Endometrial microvascular endothelial cells (primary cell): ENCODE data around the gene GOLM1. TPM values are rescaled to one million over a fixed set of nuclear protein-coding genes. Genes with fewer than 3 reads are reported as not detected.
"Not testable (repeated sequence)": the region's sequence is repeated elsewhere in the genome, so short reads cannot be mapped to it uniquely, and the experiment has no call there.

Experiments used
- in situ Hi-C: cut with HindIII; loops from 2 replicates; pipeline ENCODE4 v1.10.0; 2017; ENCODE audit warnings: low sequenced_read_pairs, low pct_unique_long_range_greater_than_20kb; ENCODE audit errors: inconsistent ontology term
- total RNA-seq: library from RNA; depleted of rRNA; stranded (reverse); fragments of >200 nt; gene quantifications from one replicate; pipeline ENCODE4 v1.2.3, GENCODE V29; 2015; ENCODE audit errors: inconsistent ontology term

The GOLM1 gene, protein sequence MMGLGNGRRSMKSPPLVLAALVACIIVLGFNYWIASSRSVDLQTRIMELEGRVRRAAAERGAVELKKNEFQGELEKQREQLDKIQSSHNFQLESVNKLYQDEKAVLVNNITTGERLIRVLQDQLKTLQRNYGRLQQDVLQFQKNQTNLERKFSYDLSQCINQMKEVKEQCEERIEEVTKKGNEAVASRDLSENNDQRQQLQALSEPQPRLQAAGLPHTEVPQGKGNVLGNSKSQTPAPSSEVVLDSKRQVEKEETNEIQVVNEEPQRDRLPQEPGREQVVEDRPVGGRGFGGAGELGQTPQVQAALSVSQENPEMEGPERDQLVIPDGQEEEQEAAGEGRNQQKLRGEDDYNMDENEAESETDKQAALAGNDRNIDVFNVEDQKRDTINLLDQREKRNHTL
- 88.6 TPM for total RNA-seq

- in situ Hi-C loops = no loop called here
Observed at GRCh38 chr9:86098824-86099700, at the start of gene GOLM1. Gene GOLM1 (minus strand): TSS chr9:86099558. CDS start chr9:86079320, 20,238 bp downstream.

GRCh38 chr9:86146671-86147070, 47.3 kb upstream of the GOLM1 start:
- in situ Hi-C loops = not testable (repeated sequence)

GRCh38 chr9:86145960-86146359, 46.6 kb upstream of the GOLM1 start:
- in situ Hi-C loops = not testable (repeated sequence)

DNA sequence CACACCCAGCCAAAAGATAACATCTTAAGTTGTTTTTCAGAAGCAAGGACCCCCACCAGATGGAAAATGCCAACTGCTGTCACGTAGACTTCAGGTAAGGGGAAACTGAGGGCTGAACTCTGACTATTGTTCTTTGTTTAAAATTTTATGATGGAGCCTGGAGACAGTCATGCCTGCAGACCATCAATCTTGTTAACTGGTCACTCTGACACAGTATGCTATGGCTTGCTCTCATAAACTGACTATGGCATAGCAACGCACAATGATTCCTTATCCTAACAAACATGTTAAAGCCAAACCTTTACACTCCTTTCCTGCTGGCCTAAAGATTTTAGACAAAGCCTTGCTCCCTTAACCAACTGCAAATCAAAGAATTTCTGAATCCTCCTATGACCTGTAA, 43.6 kb upstream of the GOLM1 start:
- in situ Hi-C loops = no loop called here

DNA sequence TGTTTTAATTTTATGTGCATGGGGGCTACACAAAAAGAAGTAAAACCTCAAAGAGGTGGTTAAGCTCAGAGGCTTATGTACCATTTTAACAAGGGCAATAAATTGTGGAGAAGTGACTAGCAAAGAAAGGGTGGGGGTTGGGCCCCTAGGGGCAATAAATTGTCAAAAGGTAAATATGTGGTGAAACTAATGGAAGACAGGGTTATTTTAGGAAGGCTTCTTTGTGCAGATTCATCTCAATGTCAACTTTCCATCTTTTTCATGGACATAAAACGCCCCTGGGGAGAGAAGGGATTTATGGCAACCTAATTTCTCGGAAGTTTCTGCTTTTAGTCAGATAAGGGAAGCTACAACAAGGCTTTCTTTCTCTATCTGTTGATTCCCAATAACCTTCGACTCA, 42.5 kb upstream of the GOLM1 start:
- in situ Hi-C loops = no loop called here

DNA sequence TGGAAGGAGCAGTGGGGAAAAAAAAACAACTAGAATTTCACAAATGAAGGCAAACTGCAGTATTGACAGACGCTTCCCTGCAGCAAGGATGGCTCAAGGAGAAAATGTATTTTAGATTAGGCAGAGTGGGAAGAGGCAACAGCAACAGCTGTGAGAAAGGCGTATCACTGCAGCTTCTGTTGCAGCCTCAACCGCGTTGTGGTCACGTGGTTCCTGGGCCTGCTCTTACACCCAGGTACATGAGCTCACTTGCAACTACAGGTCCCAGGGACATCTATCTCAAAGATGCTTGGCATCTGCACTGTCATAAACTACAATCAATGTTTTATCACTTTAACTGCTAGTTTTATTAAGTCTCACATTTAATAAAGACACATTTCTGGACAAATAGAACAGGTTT, 36.0 kb upstream of the GOLM1 start:
- in situ Hi-C loops = no loop called here

DNA sequence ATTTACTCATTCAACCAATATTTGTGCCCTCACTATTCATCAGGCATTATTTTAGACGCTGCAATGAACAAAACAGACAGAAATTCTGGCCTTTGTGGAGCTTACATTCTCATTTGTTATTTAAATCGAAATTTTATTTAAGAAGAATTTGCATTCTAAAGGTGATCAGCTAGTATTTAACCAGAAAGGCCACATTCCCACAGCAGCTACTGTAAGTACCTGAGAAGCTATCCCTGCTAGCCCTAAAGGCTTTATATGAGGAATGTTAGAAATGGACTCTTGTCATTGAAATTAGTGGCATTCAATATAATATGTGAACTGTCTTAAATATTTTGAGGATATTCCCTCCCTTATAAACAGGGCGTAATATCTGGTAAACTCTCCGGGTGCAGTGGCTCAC, 35.0 kb upstream of the GOLM1 start:
- in situ Hi-C loops = no loop called here

GRCh38 chr9:86128235-86128822, 29.0 kb upstream of the GOLM1 start:
- in situ Hi-C loops = no loop called here

GRCh38 chr9:86126998-86127972, 27.9 kb upstream of the GOLM1 start:
- in situ Hi-C loops = no loop called here

- in situ Hi-C loops = no loop called here
Observed at GRCh38 chr9:86122311-86122710, 23.0 kb upstream of the GOLM1 start.

DNA sequence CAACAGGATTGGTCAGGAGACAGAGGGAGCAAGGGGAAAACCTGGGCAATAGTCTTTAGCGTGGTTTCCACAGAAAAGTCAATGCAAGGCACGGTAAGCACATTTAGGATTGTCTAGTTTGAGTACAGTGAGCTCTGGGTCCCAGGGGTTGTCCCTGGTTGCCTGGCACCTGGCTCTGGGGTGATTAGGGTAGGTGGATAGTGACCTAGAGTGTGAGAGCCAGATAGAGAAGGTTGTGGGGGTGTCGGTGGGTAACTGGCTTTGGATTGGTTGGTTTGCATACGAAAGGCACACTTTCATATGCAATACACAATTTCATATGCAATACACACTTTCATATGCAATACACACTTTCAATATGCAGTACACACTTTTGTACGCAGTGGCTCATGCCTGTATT, 20.1 kb upstream of the GOLM1 start:
- in situ Hi-C loops = no loop called here

GRCh38 chr9:86116425-86116824, 17.1 kb upstream of the GOLM1 start:
- in situ Hi-C loops = no loop called here

DNA sequence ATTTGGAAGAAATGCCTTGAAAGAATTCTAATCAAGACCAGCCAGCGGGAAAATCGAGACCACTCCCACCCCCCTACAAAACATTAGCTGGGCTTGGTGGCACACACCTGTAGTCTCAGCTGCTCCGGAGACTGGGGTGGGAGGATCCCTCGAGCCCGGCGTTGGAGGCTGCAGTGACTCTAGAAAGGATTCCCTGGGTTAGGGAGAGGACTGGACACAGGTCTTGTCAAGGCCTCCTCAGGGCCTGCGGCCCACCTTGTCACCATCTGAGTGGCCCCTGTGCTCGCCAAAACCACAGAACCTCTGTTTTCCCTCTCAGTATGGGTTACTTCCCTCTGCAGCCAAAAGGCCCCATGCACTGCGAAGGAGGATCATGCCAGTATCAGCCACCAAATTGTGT, 16.5 kb upstream of the GOLM1 start:
- in situ Hi-C loops = no loop called here

DNA sequence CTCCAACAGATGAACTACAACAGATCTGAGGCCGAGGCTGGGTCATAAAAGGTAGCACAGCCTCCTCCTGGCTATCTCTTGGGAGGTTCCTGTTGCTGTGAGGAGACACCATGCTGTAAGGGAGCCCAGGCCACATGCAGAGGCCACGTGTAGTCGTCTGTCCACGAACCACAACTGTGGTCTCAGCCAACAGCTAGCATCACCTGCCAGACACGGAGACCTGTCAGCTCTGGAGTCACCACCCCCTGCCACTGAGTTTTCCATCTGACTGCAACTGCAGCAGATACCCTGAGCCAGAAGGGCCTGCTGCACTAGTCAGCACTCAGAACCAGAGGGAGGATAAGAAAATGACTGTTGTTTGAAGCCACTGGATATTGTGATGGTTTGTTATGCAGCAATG, 12.7 kb upstream of the GOLM1 start:
- in situ Hi-C loops = no loop called here

DNA sequence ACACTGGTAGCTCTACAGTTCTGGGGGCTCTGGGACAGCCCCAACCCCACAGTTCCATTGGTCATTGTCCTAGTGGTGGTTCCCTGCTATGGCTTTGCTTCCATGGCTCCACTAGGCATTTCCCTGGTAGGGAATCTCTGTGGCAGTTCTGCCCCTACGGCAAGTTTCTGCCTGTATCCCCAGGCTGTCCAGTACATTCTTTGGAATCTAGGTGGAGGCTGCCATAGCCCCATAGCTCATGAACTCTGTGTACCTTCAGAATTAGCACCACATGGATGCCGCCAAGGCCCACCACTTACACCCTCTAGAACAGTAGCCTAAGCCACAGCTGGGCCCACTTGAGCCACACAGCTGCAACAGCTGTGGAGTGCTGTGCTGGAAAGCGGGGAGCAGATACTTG, 3.3 kb upstream of the GOLM1 start:
- in situ Hi-C loops = no loop called here

DNA sequence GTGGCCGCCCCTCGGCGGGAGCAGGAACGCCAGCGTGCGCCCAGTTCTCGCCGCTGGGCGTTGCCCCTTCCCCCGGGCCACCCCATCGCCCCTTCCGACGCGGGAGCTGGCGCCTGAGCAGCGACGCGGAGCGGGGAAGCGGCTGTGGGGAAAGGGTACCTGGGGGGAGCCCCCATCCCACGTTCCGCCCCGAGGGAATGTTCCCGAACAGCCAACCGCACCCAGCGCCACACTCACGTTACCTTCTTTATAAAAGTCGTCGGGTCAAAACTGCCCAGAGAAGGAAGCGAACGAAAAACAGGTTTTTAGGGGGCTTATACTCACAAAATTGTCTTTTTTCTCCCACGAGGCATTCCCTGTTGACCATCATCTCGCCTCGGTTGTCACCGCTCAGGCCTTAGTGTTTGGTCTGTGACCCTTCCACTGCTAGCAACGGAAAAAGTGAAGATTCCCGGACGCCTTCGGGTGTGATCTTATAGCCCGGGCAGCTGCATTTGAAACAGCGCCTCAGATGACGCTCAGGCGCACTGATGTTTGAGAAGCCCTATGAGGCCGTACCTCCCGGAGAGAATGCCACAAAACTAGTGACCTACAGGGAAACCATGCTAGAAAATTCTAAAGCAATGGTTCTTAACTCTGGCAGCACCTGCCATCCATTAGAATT, 475 bp upstream of the GOLM1 start:
- in situ Hi-C loops = no loop called here

DNA sequence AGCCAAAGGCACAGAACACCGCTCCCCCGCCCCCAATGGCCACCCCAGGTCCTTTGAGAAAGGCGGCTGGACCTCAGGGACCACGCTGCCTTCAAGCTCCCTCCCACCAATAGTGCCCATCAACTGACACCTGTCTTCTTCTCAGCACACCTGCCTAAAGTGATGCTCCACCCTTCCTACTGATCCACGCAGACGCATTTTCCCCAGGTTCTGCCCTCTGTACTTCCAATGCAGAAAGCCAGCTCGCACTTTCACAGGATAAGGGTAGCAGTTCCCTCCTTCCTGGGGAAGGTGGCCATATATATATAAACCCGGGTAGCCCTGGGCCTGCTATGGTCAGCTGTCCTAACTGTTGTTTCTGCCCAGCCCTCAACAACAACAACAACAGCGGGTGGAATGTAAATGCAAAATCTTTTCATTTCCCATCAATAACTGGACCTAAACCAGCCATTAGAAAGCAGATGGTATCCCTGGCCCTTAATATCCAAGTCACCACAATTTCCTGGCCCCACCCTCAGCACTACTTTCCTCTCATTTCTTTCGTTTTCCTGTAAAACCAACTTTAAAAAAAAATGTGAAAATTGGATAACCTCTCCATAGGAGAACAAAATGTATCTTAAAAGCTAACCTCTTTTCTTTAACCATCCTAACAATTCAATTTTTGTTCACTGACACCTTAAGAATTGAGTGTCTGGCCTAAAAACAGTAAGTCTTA, 1.7 kb downstream of the GOLM1 start:
- in situ Hi-C loops = no loop called here

GRCh38 chr9:86096386-86096785, 3.0 kb downstream of the GOLM1 start:
- in situ Hi-C loops = no loop called here
